ENCODE data around the gene SON. TPM values are rescaled to one million over a fixed set of nuclear protein-coding genes. Genes with fewer than 3 reads are reported as not detected.

SON gene
- polyA plus RNA-seq, 3 donors, result 66.4 to 269 (median 184) TPM

GRCh38 chr21:33578214-33578613 lies 35.4 kb downstream of the SON start:
- no peaks in the 10 kb centered on the region for H3K9me3 Mint-ChIP-seq
- Histone ChIP-seq H3K79me2 (ENCODE audit: insufficient read depth, low read length) (peaks cover 14% of the 10 kb centered on the region), H3K9ac (ENCODE audit: insufficient read depth, low read length, poor library complexity, severe bottlenecking) (no peak overlapping the region), H4K20me1 (ENCODE audit: insufficient read depth, low read length) (peaks cover 61% of the 10 kb centered on the region), H3K36me3 (replicated peaks in 1 of 2; ENCODE audit: control insufficient read depth in 1 of 2, insufficient read depth in 2 of 2, low read length in 2 of 2) (peaks cover 48 to 52% of the 10 kb centered on the region in 2 donors), H2AFZ (ENCODE audit: insufficient read depth, low read depth, low read length, poor library complexity, severe bottlenecking) (no peak overlapping the region), H3K27me3 (ENCODE audit: control insufficient read depth in 2 of 2, insufficient read depth in 2 of 2, low read length in 2 of 2) (no peaks in the 10 kb centered on the region), H3K4me3 (replicated peaks in 1 of 3; ENCODE audit: low read depth in 2 of 3, low read length in 3 of 3) (no peak overlapping the region), H3K9me3 (replicated peaks in 1 of 2; ENCODE audit: control insufficient read depth in 1 of 2, insufficient read depth in 1 of 2, low read length in 2 of 2) (no peaks in the 10 kb centered on the region), H3K27ac (ENCODE audit: low read depth in 1 of 2, low read length in 2 of 2) (peak overlapping the region in 1 of 2 donors; percentile 17), H3K4me1 (ENCODE audit: control insufficient read depth in 1 of 2, insufficient read depth in 2 of 2, low read length in 2 of 2) (peaks cover 5 to 7% of the 10 kb centered on the region in 2 donors), H3K4me2 (replicated peaks; ENCODE audit: extremely low read depth, low read length, poor library complexity, severe bottlenecking) (no peak overlapping the region)
- intact Hi-C loops (cut with micrococcal nuclease), result no loop called here
- peaks cover 12% of the 10 kb centered on the region for H3K4me1 Mint-ChIP-seq
- H3K27me3 Mint-ChIP-seq (ENCODE audit: low read depth in 3 of 3), result no peaks in the 10 kb centered on the region
- DNase-seq, result no peak
- no peak for TF ChIP-seq CTCF (IDR thresholded peaks at IDR 0.05)
- H3K27ac Mint-ChIP-seq, result no peak overlapping the region
- H3K4me3 Mint-ChIP-seq, result no peak overlapping the region
- no CpG with 5 or more reads among the region's 2 CpGs for WGBS (ENCODE audit: insufficient coverage)
- H3K36me3 Mint-ChIP-seq, result peaks cover 30 to 49% of the 10 kb centered on the region in 2 donors

GRCh38 chr21:33578959-33579542 lies 36.2 kb downstream of the SON start:
- Histone ChIP-seq H2AFZ (ENCODE audit: insufficient read depth, low read depth, low read length, poor library complexity, severe bottlenecking) (no peak overlapping the region), H3K36me3 (replicated peaks in 1 of 2; ENCODE audit: control insufficient read depth in 1 of 2, insufficient read depth in 2 of 2, low read length in 2 of 2) (peaks cover 40 to 44% of the 10 kb centered on the region in 2 donors), H3K4me1 (ENCODE audit: control insufficient read depth in 1 of 2, insufficient read depth in 2 of 2, low read length in 2 of 2) (peaks cover 5 to 7% of the 10 kb centered on the region in 2 donors), H3K9me3 (replicated peaks in 1 of 2; ENCODE audit: control insufficient read depth in 1 of 2, insufficient read depth in 1 of 2, low read length in 2 of 2) (no peaks in the 10 kb centered on the region), H3K4me3 (replicated peaks in 1 of 3; ENCODE audit: low read depth in 2 of 3, low read length in 3 of 3) (no peak overlapping the region), H3K27ac (ENCODE audit: low read depth in 1 of 2, low read length in 2 of 2) (peak overlapping the region in 1 of 2 donors; percentile 17), H4K20me1 (ENCODE audit: insufficient read depth, low read length) (peaks cover 53% of the 10 kb centered on the region), H3K79me2 (ENCODE audit: insufficient read depth, low read length) (peaks cover 6% of the 10 kb centered on the region), H3K27me3 (ENCODE audit: control insufficient read depth in 2 of 2, insufficient read depth in 2 of 2, low read length in 2 of 2) (no peaks in the 10 kb centered on the region), H3K9ac (ENCODE audit: insufficient read depth, low read length, poor library complexity, severe bottlenecking) (no peak overlapping the region), H3K4me2 (replicated peaks; ENCODE audit: extremely low read depth, low read length, poor library complexity, severe bottlenecking) (no peak overlapping the region)
- DNase-seq, result peak in 2 of 3 donors; percentile 35 to 37
- intact Hi-C loops (cut with micrococcal nuclease), result no loop called here
- Mint-ChIP-seq H3K4me1 (peaks cover 12% of the 10 kb centered on the region), H3K4me3 (no peak overlapping the region), H3K36me3 (peaks cover 24 to 42% of the 10 kb centered on the region in 2 donors), H3K9me3 (no peaks in the 10 kb centered on the region), H3K27ac (peak overlapping the region in 4 of 7 donors; percentile 21 to 83 (median 27)), H3K27me3 (ENCODE audit: low read depth in 3 of 3) (no peaks in the 10 kb centered on the region)
- no CpG with 5 or more reads among the region's 7 CpGs for WGBS (ENCODE audit: insufficient coverage)
- TF ChIP-seq CTCF (IDR thresholded peaks at IDR 0.05), result no peak
